HG02981 (cell line): ENCODE measurements around the gene ZNF578.
"Not testable (repeated sequence)": the region's sequence is repeated elsewhere in the genome, so short reads cannot be mapped to it uniquely, and the experiment has no call there.

Experiments
- ATAC-seq: cut with Tn5 transposase; IDR thresholded peaks from one replicate; pipeline ENCODE4 v1.9.1; 2021; ENCODE audit warnings: mild to moderate bottlenecking, moderate library complexity; ENCODE audit not compliant: unreplicated experiment

ZNF578 gene

DNA sequence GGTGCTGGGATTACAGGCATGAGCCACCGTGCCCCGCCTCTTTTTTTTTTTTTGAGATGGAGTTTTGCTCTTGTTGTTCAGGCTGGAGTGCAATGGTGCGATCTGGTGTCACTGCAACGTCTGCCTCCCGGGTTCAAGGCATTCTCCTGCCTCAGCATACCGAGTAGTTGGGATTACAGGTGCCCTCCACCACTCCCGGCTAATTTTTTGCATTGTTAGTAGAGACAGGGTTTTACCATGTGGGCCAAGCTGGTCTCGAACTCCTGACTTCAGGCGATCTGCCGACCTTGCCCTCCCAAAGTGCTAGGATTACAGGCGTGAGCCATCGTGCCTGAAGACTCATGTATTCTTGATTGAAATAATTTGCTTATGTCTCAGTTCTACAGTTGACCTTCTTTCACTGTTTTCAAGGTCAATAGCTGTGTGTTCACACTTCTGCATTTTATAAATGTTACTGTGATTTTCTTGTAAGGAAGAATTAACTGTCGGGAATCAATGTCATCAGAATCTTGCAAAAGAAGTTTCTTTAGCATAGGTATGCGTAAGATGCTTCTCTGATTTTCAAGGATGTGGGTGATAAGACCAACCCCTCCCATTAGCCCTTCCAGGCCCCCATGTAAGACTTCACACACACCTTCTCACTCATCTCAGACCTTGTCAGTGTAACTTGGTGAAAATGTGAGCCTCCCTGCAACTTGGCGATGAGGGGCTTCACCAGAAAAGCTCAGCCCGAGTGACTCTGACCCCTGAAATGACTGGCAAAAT is 104.1 kb downstream of the ZNF578 start:
- ATAC-seq = no peak

DNA sequence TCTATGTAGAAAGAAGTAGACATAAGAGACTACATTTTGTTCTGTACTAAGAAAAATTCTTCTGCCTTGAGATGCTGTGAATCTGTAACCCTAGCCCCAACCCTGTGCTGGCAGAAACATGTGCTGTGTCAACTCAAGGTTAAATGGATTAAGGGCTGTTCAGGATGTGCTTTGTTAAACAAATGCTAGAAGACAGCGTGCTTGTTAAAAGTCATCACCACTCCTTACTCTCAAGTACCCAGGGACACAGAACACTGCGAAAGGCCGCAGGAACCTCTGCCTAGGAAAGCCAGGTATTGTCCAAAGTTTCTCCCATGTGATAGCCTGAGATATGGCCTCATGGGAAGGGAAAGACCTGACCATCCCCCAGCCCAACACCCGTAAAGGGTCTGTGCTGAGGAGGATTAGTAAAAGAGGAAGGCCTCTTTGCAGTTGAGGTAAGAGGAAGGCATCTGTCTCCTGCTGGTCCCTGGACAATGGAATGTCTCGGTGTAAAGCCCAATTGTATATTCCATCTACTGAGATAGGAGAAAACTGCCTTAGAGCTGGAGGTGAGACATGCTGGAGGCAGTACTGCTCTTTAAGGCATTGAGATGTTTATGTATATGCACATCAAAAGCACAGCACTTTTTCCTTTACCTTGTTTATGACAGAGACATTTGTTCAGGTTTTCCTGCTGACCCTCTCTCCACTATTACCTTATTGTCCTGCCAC is 105.5 kb downstream of the ZNF578 start:
- not testable (repeated sequence) for ATAC-seq

DNA sequence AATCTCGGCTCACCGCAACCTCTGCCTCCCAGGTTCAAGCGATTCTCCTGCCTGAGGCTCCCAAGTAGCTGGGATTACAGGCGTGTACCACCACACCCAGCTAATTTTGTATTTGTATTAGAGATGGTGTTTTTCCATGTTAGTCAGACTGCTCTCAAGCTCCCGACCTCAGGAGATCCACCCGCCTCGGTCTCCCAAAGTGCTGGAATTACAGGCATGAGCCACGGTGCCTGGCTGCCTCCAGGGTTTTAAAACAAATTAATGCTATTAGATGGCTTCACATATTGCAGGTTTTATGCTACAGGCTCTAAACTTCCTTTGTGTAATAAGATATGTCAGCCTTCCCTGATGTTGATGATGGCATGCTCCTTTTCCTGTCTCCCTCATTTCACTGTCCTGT is 108.3 kb downstream of the ZNF578 start:
- ATAC-seq = not testable (repeated sequence)
